Stomach (tissue), 9 donors: ENCODE measurements around the gene NPC1L1. TPM values are rescaled to one million over a fixed set of nuclear protein-coding genes. Genes with fewer than 3 reads are reported as not detected.

ENCODE experiments used
- DNase-seq, 2 donors: peaks; one replicate each; pipeline versions ENCODE4 v3.0.0 to v3.0.0-alpha.2; 2013 to 2019
- H3K27ac ChIP-seq, 5 donors: fragments of 200-600 bp in 4 of 5; sonication (generic) in 4 of 5; one replicate each; pipeline ENCODE4 v1.5.1; 2013 to 2019; ENCODE audit warnings: mild to moderate bottlenecking in 1 of 5, moderate library complexity in 1 of 5
- H3K27me3 ChIP-seq, 3 donors: fragments of 200-600 bp; sonication (generic); one replicate each; pipeline ENCODE4 v1.5.1; 2017 to 2019; ENCODE audit warnings: mixed run types in 1 of 3
- H3K36me3 ChIP-seq, 4 donors: fragments of 200-600 bp; sonication (generic); 1 replicate in 3 of 4; 2 replicates in 1 of 4; pipeline ENCODE4 v1.5.1; 2016 to 2019
- H3K4me1 ChIP-seq, 4 donors: fragments of 200-600 bp; sonication (generic); one replicate each; pipeline ENCODE4 v1.5.1; 2016 to 2019
- H3K4me3 ChIP-seq, 4 donors: fragments of 200-600 bp; sonication (generic) in 3 of 4; one replicate each; pipeline ENCODE4 v1.5.1; 2016 to 2019; ENCODE audit warnings: mild to moderate bottlenecking in 1 of 4
- H3K9me3 ChIP-seq, 4 donors: fragments of 200-600 bp; sonication (generic); one replicate each; pipeline ENCODE4 v1.5.1; 2016 to 2019
- CTCF ChIP-seq, 7 experiments: fragments of 450-650 bp in 4 of 7; fragments of 200-600 bp in 3 of 7; sonication (generic) in 3 of 7; IDR thresholded peaks; one replicate each; pipeline ENCODE4 v1.5.1; 2016 to 2019; ENCODE audit warnings: antibody characterized with exemption in 7 of 7, control low read depth in 2 of 7, mild to moderate bottlenecking in 1 of 7
- EP300 ChIP-seq: sonication (generic); formaldehyde crosslinking; IDR thresholded peaks from one replicate; pipeline ENCODE4 v1.6.1; 2017; ENCODE audit warnings: antibody characterized with exemption
- POLR2A ChIP-seq, 4 donors: fragments of 450-650 bp; IDR thresholded peaks; one replicate each; pipeline ENCODE4 v1.6.1; 2016; ENCODE audit warnings: antibody characterized with exemption in 4 of 4, control low read depth in 2 of 4, mild to moderate bottlenecking in 1 of 4, moderate library complexity in 1 of 4
- POLR2AphosphoS5 ChIP-seq, 3 donors: sonication (generic); formaldehyde crosslinking; IDR thresholded peaks; one replicate each; pipeline ENCODE4 v1.6.1; 2016; ENCODE audit warnings: antibody characterized with exemption in 3 of 3
- WGBS, 5 donors: extraction: QIAGEN DNeasy Blood & Tissue Kit in 3 of 5; methylation state at CpG; one replicate each; pipeline versions ENCODE4 v1.1.5 to v1.1.7; 2013 to 2018; 5-methylcytosine and 5-hydroxymethylcytosine counted together
- intact Hi-C: fragments of 100-400 bp; cut with DNase I; formaldehyde crosslinking; loops from one replicate; pipeline ENCODE4 v1.15.1; 2023; ENCODE audit warnings: low total_unique reads
- polyA plus RNA-seq, 3 donors: library from polyadenylated mRNA; stranded (reverse); fragments of 200-250 nt; gene quantifications; one replicate each; pipeline ENCODE4 v1.2.3, GENCODE V29; 2013
- total RNA-seq, 5 donors: library from RNA; depleted of rRNA; stranded (reverse); fragments of >200 nt; gene quantifications; one replicate each; pipeline versions ENCODE4 v1.1.0 to v1.2.3, GENCODE V29; 2014 to 2016
- donor health status: healthy with polysubstance abuse.
- donor health status: Bipolar disorder and iron deficiency.
- donor health status: healthy.

The NPC1L1 gene
- total and polyA plus RNA-seq, 8 donors: 0.12 to 4.9 (median 1.1) TPM; not detected in 3

GRCh38 chr7:44561962-44562621 lies 21.0 kb upstream of the NPC1L1 start:
- peaks cover 0 to 16% (median 4%) of the 10 kb centered on the region in 4 donors for H3K4me1 ChIP-seq
- H3K27me3 ChIP-seq: no peaks in the 10 kb centered on the region
- no peaks in the 10 kb centered on the region for H3K9me3 ChIP-seq
- H3K4me3 ChIP-seq: no peak overlapping the region
- peaks cover 29 to 40% (median 39%) of the 10 kb centered on the region in 4 donors for H3K36me3 ChIP-seq
- intact Hi-C loops: loop anchor here (10.0 kb wide), 2 partner anchors 67 to 317 kb away; partner anchors contain the start of gene NUDCD3
- WGBS, 5 donors: 56 to 71% (median 66%) methylated on average over 6 to 7 of the region's 7 CpGs
- H3K27ac ChIP-seq: no peak overlapping the region
- TF ChIP-seq POLR2AphosphoS5 (IDR thresholded peaks at IDR 0.05) (peak in 1 of 3 donors; percentile 31), CTCF (IDR thresholded peaks at IDR 0.05) (no peak), POLR2A (IDR thresholded peaks at IDR 0.05) (no peak), EP300 (no peak)
- DNase-seq: peak; percentile 47 to 71

- Histone ChIP-seq H3K4me1 (peaks cover 0 to 16% (median 4%) of the 10 kb centered on the region in 4 donors), H3K4me3 (no peak overlapping the region), H3K27me3 (no peaks in the 10 kb centered on the region), H3K9me3 (no peaks in the 10 kb centered on the region), H3K36me3 (peaks cover 24 to 34% (median 33%) of the 10 kb centered on the region in 4 donors), H3K27ac (no peak overlapping the region)
- WGBS, 5 donors: 74 to 84% (median 82%) methylated on average over 4 to 6 of the region's 6 CpGs
- intact Hi-C loops: loop anchor here (10.0 kb wide), 2 partner anchors 67 to 317 kb away; partner anchors contain the start of gene NUDCD3
- TF ChIP-seq CTCF (IDR thresholded peaks at IDR 0.05): no peak
- TF ChIP-seq EP300: no peak
- TF ChIP-seq POLR2AphosphoS5 (IDR thresholded peaks at IDR 0.05): no peak
- TF ChIP-seq POLR2A (IDR thresholded peaks at IDR 0.05): no peak
- DNase-seq: no peak
Observed at GRCh38 chr7:44561481-44561880, 20.4 kb upstream of the NPC1L1 start.

- no peak for DNase-seq
- no peak for TF ChIP-seq POLR2A (IDR thresholded peaks at IDR 0.05)
- TF ChIP-seq POLR2AphosphoS5 (IDR thresholded peaks at IDR 0.05): no peak
- TF ChIP-seq CTCF (IDR thresholded peaks at IDR 0.05): no peak
- no peak for TF ChIP-seq EP300
- Histone ChIP-seq H3K27ac (no peak overlapping the region), H3K4me3 (no peak overlapping the region), H3K27me3 (no peaks in the 10 kb centered on the region), H3K4me1 (peaks cover 0 to 9% (median 0%) of the 10 kb centered on the region in 4 donors), H3K36me3 (peaks cover 5 to 14% (median 13%) of the 10 kb centered on the region in 4 donors), H3K9me3 (no peaks in the 10 kb centered on the region)
- intact Hi-C loops: no loop called here
- WGBS, 5 donors: 79 to 86% (median 84%) methylated on average over 4 of the region's 4 CpGs
Observed at GRCh38 chr7:44559485-44559884, 18.4 kb upstream of the NPC1L1 start.

- WGBS, 5 donors: 81 to 83% (median 82%) methylated on average over 2 of the region's 2 CpGs
- Histone ChIP-seq H3K27me3 (no peaks in the 10 kb centered on the region), H3K27ac (no peak overlapping the region), H3K9me3 (no peaks in the 10 kb centered on the region), H3K4me3 (no peak overlapping the region), H3K4me1 (peaks cover 0 to 9% (median 0%) of the 10 kb centered on the region in 4 donors), H3K36me3 (no peaks in the 10 kb centered on the region)
- no peak for DNase-seq
- intact Hi-C loops: no loop called here
- TF ChIP-seq EP300 (no peak), POLR2A (IDR thresholded peaks at IDR 0.05) (no peak), POLR2AphosphoS5 (IDR thresholded peaks at IDR 0.05) (no peak), CTCF (IDR thresholded peaks at IDR 0.05) (no peak)
Observed at GRCh38 chr7:44557485-44557884, 16.4 kb upstream of the NPC1L1 start.
